Activated B cell treated with CpG ODN at 0.5 μM for 24 hours (primary cell): ENCODE data around the gene LDLRAD4. TPM values are rescaled to one million over a fixed set of nuclear protein-coding genes. Genes with fewer than 3 reads are reported as not detected.

Experiments used
- ATAC-seq: fragments of 200-7000 bp; cut with Tn5 transposase; one replicate; pipeline ENCODE4 v1.10.0; 2021; ENCODE audit warnings: low read depth, mild to moderate bottlenecking, moderate library complexity
- CTCF ChIA-PET: fragments of 350-600 bp; sonication (Branson Sonifier 250); formaldehyde crosslinking; loops from one replicate; lab custom pipeline; 2021; ENCODE audit warnings: antibody characterized with exemption; lab: Charles Lee
- POLR2A ChIA-PET: fragments of 350-600 bp; sonication (Branson Sonifier 250); formaldehyde crosslinking; loops from one replicate; lab custom pipeline; 2021; ENCODE audit warnings: antibody characterized with exemption; lab: Charles Lee
- DNase-seq: peaks from one replicate; pipeline ENCODE4 v3.0.0; 2022
- H3K27ac Mint-ChIP-seq: one replicate; pipeline ENCODE4 v1.8.0; 2020; ENCODE audit warnings: mixed read lengths
- H3K27me3 Mint-ChIP-seq: one replicate; pipeline ENCODE4 v1.8.0; 2021; ENCODE audit warnings: mixed read lengths
- H3K36me3 Mint-ChIP-seq: one replicate; pipeline ENCODE4 v1.8.0; 2021; ENCODE audit warnings: low read depth, mixed read lengths
- H3K4me1 Mint-ChIP-seq: one replicate; pipeline ENCODE4 v1.8.0; 2021; ENCODE audit warnings: mixed read lengths
- H3K4me3 Mint-ChIP-seq: one replicate; pipeline ENCODE4 v1.8.0; 2020; ENCODE audit warnings: mild to moderate bottlenecking, mixed read lengths
- H3K9me3 Mint-ChIP-seq: one replicate; pipeline ENCODE4 v1.8.0; 2020; ENCODE audit warnings: mixed read lengths
- intact Hi-C: fragments of 100-400 bp; cut with micrococcal nuclease; formaldehyde crosslinking; loops from one replicate; pipeline ENCODE4 v1.15.1; 2024
- total RNA-seq: library from RNA; stranded (reverse); gene quantifications from 2 replicates; pipeline ENCODE4 v1.2.3, GENCODE V29; 2022
- TF ChIP-seq, protein P1 (sequence below): fragments of 200-600 bp; IDR thresholded peaks from one replicate; pipeline ENCODE4 v1.8.0; 2022; ENCODE audit warnings: antibody characterized with exemption, mild to moderate bottlenecking

LDLRAD4 gene
- total RNA-seq, 1 donor from 2014 or later, result 66.9 TPM

DNA sequence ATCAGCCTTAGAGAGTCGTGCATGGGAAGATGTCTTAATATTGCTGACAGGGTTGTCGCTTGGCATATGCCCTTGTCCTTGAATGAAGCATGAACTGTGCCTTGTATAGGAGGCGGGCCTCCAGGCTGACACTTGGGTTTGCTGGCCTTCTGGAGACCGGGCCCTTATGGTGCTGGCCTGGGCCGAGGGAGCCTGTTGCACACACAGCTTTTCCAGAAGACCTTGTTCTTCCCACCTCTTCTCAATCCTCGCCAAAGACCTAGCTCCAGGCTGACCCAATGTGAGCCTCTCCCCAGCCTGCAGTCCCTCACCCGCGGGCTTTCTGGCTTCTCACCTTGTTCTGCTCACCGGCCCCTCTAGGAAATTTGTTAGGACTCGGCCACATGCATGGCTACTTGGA lies 308.7 kb downstream of the LDLRAD4 start:
- no peak overlapping the region for H3K27ac Mint-ChIP-seq

GRCh38 chr18:13527730-13528129 lies 309.2 kb downstream of the LDLRAD4 start:
- ATAC-seq, result no peak
- Mint-ChIP-seq H3K4me3 (no peak overlapping the region), H3K4me1 (peaks cover 9% of the 10 kb centered on the region), H3K27me3 (no peaks in the 10 kb centered on the region), H3K27ac (no peak overlapping the region), H3K36me3 (peaks cover 3% of the 10 kb centered on the region), H3K9me3 (no peaks in the 10 kb centered on the region)
- TF ChIP-seq, protein P1, sequence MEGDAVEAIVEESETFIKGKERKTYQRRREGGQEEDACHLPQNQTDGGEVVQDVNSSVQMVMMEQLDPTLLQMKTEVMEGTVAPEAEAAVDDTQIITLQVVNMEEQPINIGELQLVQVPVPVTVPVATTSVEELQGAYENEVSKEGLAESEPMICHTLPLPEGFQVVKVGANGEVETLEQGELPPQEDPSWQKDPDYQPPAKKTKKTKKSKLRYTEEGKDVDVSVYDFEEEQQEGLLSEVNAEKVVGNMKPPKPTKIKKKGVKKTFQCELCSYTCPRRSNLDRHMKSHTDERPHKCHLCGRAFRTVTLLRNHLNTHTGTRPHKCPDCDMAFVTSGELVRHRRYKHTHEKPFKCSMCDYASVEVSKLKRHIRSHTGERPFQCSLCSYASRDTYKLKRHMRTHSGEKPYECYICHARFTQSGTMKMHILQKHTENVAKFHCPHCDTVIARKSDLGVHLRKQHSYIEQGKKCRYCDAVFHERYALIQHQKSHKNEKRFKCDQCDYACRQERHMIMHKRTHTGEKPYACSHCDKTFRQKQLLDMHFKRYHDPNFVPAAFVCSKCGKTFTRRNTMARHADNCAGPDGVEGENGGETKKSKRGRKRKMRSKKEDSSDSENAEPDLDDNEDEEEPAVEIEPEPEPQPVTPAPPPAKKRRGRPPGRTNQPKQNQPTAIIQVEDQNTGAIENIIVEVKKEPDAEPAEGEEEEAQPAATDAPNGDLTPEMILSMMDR, result no peak
- ChIA-PET CTCF (no interaction called here), POLR2A (no interaction called here)
- DNase-seq, result no peak
- intact Hi-C loops, result no loop called here

More for the DNA sequence above, 308.7 kb downstream of the LDLRAD4 start:
- H3K36me3 Mint-ChIP-seq, result peaks cover 3% of the 10 kb centered on the region
- DNase-seq, result no peak
- intact Hi-C loops, result no loop called here
- ChIA-PET CTCF (no interaction called here), POLR2A (no interaction called here)
- no peak overlapping the region for H3K4me3 Mint-ChIP-seq
- H3K4me1 Mint-ChIP-seq, result peaks cover 9% of the 10 kb centered on the region
- no peak for ATAC-seq
- H3K27me3 Mint-ChIP-seq, result no peaks in the 10 kb centered on the region
- TF ChIP-seq, protein P1, result no peak
- H3K9me3 Mint-ChIP-seq, result no peaks in the 10 kb centered on the region

DNA sequence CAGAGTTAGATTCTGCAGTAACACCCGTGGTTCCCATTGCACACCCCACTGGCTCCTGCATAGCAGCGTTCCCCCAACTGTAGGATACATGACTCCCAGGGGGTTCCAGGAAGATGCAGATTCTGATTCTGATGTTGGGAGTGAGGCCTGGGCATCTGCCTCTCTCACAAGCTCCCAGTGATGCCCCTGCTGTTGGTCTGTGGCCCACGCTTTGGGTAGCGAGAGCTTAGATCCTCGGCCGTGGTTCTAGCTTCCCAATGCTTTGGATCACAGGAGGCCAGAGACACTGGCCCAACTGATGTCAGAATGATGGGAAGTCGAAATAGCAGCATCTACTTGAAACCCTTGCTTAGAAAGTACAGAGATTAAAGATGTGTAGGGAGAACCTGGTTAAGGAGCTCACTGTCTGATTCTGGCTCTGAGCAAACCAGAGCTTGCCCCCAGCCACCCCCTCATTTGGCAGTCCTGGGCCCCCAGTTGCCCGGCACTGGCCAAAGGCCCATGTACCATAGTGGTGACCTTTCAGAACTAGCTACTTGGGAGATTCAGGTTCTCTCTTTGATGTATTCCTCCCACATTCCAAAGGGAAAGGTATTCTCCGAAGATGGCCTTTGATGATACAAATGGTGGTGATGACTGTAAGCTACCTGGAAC lies 310.3 kb downstream of the LDLRAD4 start:
- peaks cover 9% of the 10 kb centered on the region for H3K4me1 Mint-ChIP-seq
- intact Hi-C loops, result no loop called here
- CTCF ChIA-PET, result interaction anchor here (0.7 to 1.7 kb wide), 3 partner anchors 9 to 313 kb away, joined by 3 to 4 read pairs (median 4); no protein-coding TSS in a partner anchor
- no peak for DNase-seq
- peaks cover 3% of the 10 kb centered on the region for H3K36me3 Mint-ChIP-seq
- H3K4me3 Mint-ChIP-seq, result no peak overlapping the region
- no peak for ATAC-seq
- no peak overlapping the region for H3K27ac Mint-ChIP-seq
- no peaks in the 10 kb centered on the region for H3K9me3 Mint-ChIP-seq
- POLR2A ChIA-PET, result no interaction called here
- no peaks in the 10 kb centered on the region for H3K27me3 Mint-ChIP-seq
- TF ChIP-seq, protein P1, result no peak

DNA sequence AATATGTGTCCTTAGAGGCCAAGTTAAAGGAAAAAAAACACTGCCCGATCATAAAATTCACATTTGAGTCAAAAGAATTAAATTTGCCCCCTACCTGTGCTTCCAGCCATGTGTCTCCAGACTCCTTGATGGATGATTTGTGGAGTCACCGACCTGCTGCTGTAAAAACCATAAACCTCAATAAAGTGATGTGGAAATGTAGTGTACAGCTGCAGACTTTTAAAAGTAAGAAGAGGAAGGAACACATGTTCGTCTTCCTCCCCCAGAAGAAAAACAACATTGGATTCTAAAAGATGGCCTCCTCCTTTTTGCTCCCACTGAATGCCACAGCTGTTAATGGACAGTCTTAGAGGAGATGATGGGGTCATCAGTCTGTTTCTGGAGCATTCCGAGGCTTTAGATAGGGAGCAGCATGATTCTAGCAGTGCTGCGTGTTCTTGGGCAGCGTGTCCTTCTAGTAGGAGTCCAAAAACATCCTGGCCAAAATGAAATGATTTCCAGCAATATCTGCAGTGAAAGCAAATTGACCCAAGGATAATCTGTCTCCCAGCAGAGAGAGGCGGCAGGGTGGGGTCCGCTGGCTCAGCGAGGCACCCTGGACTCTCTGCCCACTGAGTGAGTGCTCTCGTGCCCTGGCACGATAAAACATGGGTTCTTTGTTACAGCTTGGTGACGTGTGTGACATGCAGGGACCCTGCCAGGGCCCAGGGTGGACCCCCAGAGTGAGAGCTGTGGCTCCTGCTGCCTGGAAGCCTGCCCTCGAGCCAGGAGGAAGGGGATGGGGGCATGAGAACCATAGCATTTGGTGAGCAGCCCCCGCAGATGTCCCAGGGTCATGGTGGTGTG lies 311.7 kb downstream of the LDLRAD4 start:
- no peak for DNase-seq
- H3K36me3 Mint-ChIP-seq, result no peaks in the 10 kb centered on the region

More for the DNA sequence above, 311.7 kb downstream of the LDLRAD4 start:
- TF ChIP-seq, protein P1, result no peak
- POLR2A ChIA-PET, result no interaction called here
- Mint-ChIP-seq H3K27me3 (no peaks in the 10 kb centered on the region), H3K4me3 (no peak overlapping the region), H3K4me1 (peaks cover 9% of the 10 kb centered on the region), H3K9me3 (no peaks in the 10 kb centered on the region), H3K27ac (no peak overlapping the region)
- ATAC-seq, result no peak
- CTCF ChIA-PET, result interaction anchor here (1.4 to 1.7 kb wide), 2 partner anchors 10 to 314 kb away, joined by 4 to 9 read pairs; no protein-coding TSS in a partner anchor
- intact Hi-C loops, result no loop called here
